ENCODE measurements around the gene GPC6. TPM values are rescaled to one million over a fixed set of nuclear protein-coding genes. Genes with fewer than 3 reads are reported as not detected.
"Not testable (repeated sequence)": the region's sequence is repeated elsewhere in the genome, so short reads cannot be mapped to it uniquely, and the experiment has no call there.

The GPC6 gene
- total RNA-seq, 2 donors from 2014 or later, result 35.9 to 61.9 TPM

GRCh38 chr13:93466502-93467036 is 240.0 kb downstream of the GPC6 start:
- no peak for DNase-seq (ENCODE audit: low spot score)
- intact Hi-C loops (cut with DNase I), result no loop called here

GRCh38 chr13:93467175-93467574 is 240.6 kb downstream of the GPC6 start:
- intact Hi-C loops (cut with DNase I), result no loop called here
- DNase-seq (ENCODE audit: low spot score), result no peak

- intact Hi-C loops (cut with DNase I), result no loop called here
These were observed 241.8 kb downstream of the GPC6 start for GRCh38 chr13:93468433-93468832.

DNA sequence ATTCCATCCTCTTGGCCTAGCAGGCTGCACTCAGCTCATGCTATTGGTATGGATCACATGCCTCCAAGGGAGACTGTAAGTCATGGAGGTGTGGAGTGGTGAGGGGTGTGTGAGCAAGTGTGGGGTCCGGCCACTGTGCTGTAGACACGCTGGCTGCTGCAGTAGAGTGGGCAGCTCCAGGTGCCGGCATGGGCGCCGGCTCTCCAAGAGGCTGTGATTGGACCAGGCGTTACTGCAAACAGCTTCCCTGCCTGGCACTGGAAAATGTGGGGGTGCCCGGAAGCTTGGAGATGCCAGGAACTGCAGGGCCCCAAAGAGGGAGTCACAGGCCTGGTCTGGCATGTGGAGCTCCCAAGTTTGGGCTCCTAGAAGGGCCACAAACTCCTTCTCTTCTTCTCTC is 245.7 kb downstream of the GPC6 start:
- no peak for DNase-seq (ENCODE audit: low spot score)

More at GRCh38 chr13:93468433-93468832, 241.8 kb downstream of the GPC6 start:
- no peak for DNase-seq (ENCODE audit: low spot score)

DNA sequence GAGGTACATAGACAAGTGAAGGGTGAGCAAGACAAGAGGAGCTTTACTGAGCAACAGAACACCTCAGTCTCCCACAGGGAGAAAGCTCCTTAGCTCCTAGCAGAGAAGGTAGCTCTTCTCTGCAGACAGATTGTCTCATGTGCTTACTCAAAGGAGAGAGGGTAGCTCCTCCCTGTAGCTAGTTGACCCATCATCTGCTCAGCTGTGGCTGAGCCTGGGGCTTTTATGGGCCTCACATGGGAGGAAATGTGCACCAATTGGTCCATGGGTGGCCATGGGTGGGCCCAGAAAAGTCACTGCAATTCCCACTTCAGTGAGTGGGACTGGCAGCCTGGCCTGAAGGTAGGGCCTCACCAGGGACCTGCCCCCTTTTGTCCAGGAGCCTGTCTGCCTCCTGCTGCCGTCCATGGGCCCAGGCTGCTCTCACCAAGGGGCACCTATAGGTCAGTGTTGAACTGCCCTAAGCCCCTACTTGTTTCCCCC is 246.2 kb downstream of the GPC6 start:
- intact Hi-C loops (cut with DNase I), result no loop called here
- DNase-seq (ENCODE audit: low spot score), result no peak

More for the DNA sequence above, 245.7 kb downstream of the GPC6 start:
- intact Hi-C loops (cut with DNase I), result no loop called here

GRCh38 chr13:93473441-93474270 is 247.0 kb downstream of the GPC6 start:
- intact Hi-C loops (cut with DNase I), result no loop called here
- DNase-seq (ENCODE audit: low spot score), result peak; percentile 77

- intact Hi-C loops (cut with DNase I), result no loop called here
- DNase-seq (ENCODE audit: low spot score), result no peak
These were observed 249.6 kb downstream of the GPC6 start for GRCh38 chr13:93476175-93476574.

- intact Hi-C loops (cut with DNase I), result no loop called here
- DNase-seq (ENCODE audit: low spot score), result no peak
These were observed 250.6 kb downstream of the GPC6 start for GRCh38 chr13:93477238-93477637.

DNA sequence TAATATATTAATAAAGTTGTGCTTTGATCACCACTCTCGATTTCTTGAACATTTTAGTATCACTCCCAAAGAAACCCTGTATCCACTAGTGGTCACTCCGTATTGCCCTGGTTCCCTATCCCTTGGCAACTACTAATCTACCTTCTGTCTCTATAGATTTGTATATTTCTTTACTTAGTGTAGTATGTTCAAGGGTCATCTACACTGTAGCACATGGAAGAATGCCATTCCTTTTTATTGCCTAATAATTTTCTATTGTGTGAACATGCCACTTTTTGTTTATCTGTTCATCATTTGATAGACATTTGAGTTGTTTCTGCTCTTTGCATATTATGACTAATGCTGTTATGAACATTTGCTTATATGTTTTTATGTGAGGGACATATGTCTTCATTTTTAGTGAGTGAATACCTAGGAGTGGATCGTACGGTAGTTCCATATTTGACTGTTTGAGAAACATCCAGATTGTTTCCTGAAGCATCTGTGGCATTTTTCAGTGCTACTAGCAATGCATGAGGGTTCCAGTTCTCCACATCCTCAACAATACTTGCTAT is 254.0 kb downstream of the GPC6 start:
- intact Hi-C loops (cut with DNase I), result loop anchor here in 1 of 2 donors (5.0 kb wide), 1 partner anchor 842 kb away; no protein-coding TSS in a partner anchor
- no peak for DNase-seq (ENCODE audit: low spot score)

GRCh38 chr13:93496117-93496516 is 269.5 kb downstream of the GPC6 start:
- intact Hi-C loops (cut with DNase I); DNase-seq (ENCODE audit: low spot score): not testable (repeated sequence)

DNA sequence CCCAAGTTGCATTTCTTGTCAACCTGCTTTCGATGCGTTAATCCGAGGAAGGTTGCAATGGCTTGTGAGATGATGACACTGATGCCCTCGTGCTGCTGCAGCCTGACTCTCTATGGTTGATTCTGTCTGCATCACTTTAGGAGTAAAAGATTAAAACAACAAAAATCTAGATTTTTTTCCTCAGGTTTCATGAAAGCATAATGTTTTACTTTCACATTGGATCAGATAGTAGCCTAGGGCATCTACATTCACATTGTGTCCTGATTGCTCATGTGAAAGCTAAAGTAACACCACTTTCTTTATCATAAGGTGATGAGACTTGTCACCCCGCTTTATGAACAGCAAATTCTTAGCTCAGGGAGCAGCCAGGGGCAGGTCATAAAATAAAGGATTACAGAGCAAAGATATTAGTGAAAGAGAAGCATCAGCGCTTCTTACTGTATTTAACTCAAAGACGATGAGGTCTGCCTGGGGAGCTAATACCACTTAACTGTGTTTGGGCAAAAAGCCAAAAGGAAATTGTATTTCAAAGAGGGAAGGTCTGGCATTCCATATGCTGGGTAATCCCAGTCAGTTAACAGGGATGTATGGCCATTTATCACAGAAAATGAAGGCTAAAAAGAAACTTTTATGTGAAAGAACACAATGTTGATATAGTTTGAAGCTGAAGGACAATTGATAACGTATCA is 270.5 kb downstream of the GPC6 start:
- no peak for DNase-seq (ENCODE audit: low spot score)
- intact Hi-C loops (cut with DNase I), result no loop called here

DNA sequence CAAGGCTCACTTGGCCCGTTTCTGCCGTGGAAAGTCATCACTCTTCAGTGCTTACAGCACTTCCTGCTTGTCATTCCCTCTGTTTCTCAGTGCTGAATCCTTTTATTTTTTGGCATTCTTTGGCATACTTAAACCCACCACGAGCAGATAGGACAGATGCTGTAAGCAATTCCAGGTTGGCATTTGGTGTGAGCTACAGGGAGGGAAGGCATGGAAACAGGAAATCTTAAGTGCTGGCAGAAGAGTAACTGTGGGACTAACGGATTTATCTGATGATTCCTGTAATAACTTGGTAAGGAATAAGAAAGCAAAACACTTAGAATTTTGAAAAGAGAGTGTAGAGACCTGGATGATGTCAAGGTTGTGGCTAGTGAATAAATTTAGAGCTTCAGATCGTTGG is 273.4 kb downstream of the GPC6 start:
- no peak for DNase-seq (ENCODE audit: low spot score)
- intact Hi-C loops (cut with DNase I), result no loop called here

- intact Hi-C loops (cut with DNase I), result no loop called here
- no peak for DNase-seq (ENCODE audit: low spot score)
These were observed 275.5 kb downstream of the GPC6 start for GRCh38 chr13:93502071-93502470.

DNA sequence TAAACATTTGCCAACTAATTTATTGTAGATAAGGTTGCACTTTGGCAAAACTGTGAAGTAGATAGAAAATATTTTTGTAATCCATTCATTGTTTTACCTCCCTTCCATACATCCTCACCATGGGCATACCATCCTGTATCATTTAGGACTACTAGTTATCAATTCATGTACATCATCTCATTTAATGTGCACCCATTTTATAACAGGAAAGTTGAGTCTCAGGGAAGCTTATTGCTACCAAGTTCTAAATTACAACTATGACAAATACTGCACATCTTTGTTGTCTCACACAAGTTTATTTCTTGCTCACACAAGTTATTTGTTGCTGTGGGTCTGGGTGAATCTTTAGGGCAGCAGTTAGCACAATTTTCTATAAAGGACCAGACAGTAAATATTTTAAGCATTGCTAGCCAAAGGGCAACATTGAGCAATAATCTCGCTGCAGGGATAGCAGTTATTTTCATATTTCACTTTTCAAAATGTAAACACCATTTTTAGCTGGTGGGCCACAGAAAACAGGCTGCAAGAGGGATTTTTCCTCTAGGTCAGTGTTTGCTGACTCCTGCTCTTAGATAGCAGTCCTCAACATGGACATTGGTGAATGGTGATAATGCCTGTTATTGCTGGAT is 276.5 kb downstream of the GPC6 start:
- intact Hi-C loops (cut with DNase I), result no loop called here

DNA sequence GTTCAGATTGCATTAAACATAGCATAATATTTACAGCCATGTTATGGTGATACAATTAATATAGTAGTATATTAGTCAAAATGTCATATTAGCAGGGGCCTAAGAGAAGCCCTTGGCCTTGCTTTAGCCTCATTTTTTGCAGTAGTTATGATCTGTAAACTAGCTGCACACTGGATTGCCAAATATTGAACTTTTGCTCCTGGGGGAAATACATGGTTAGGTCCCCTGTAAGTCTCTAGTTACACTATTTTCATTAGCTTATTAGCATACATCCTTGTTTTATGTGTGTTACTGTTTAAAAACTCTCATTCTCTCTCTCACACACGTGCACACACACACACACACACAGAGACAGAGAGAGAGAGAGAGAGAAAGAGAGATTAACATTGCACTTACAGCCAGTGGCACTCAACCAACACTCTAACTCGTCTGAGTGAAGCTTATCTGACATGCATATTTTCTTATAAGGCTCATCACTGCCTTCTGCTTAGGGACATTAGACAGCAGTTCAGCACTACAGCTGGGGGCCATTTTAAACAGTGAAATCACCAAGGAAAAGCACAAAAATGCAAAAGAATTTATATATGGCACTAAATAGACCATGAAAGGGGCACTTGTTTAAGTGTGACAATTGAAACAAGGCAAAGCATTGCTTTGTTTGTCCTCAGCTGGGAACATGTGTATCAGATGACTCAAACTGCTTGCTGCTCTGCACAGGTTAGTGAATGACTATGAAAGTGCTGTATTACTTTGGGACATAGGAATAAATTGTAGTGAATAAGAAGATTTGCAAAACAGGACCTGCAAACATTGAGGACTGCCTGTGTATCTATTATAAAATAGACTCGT is 278.7 kb downstream of the GPC6 start:
- DNase-seq (ENCODE audit: low spot score), result no peak
- intact Hi-C loops (cut with DNase I), result no loop called here

More for the DNA sequence above, 276.5 kb downstream of the GPC6 start:
- no peak for DNase-seq (ENCODE audit: low spot score)

DNA sequence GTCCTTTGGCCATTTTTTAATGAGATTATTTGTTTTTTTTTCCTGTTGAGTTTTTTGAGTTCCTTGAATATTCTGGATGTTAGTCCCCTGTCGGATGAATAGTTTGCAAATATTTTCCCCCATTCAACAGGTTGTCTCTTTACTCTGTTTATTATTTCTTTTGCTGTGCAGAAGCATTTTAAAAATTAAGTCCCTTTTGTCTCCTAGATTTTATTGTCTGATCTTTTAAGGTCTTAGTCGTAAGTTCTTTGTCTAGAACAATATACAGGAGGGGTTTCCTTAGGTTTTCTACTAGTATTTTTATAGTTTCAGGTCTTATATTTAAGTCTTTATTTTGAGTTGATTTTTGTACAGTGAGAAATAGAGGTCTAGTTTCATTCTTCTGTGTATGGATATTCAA is 284.4 kb downstream of the GPC6 start:
- DNase-seq (ENCODE audit: low spot score), result no peak
- intact Hi-C loops (cut with DNase I), result no loop called here

DNA sequence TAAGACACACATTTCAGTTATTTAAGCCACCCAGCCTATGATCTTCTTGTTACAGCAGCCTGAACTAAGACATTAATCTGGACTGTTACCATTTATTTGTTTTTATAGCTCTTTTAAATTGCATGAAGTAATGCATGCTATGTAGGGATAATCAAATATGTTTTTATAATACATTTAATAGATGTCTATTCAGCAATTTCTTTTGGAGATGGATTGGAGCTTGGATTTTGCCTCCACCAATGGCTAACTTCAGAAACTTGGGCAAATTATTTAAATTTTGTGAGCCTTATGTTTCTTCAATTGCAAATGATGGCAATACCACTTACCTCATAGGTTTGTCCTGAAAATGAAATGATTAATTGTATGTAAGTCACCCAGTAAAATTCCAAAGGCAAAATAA is 288.7 kb downstream of the GPC6 start:
- intact Hi-C loops (cut with DNase I), result no loop called here
- no peak for DNase-seq (ENCODE audit: low spot score)

- no peak for DNase-seq (ENCODE audit: low spot score)
- intact Hi-C loops (cut with DNase I), result no loop called here
These were observed 291.1 kb downstream of the GPC6 start for GRCh38 chr13:93517658-93518057.

GRCh38 chr13:93521307-93521706 is 294.7 kb downstream of the GPC6 start:
- DNase-seq (ENCODE audit: low spot score), result no peak
- intact Hi-C loops (cut with DNase I), result no loop called here
